Measurements from ENCODE around the gene DACT2.
"Not testable (repeated sequence)": the region's sequence is repeated elsewhere in the genome, so short reads cannot be mapped to it uniquely, and the experiment has no call there.

DACT2 gene

DNA sequence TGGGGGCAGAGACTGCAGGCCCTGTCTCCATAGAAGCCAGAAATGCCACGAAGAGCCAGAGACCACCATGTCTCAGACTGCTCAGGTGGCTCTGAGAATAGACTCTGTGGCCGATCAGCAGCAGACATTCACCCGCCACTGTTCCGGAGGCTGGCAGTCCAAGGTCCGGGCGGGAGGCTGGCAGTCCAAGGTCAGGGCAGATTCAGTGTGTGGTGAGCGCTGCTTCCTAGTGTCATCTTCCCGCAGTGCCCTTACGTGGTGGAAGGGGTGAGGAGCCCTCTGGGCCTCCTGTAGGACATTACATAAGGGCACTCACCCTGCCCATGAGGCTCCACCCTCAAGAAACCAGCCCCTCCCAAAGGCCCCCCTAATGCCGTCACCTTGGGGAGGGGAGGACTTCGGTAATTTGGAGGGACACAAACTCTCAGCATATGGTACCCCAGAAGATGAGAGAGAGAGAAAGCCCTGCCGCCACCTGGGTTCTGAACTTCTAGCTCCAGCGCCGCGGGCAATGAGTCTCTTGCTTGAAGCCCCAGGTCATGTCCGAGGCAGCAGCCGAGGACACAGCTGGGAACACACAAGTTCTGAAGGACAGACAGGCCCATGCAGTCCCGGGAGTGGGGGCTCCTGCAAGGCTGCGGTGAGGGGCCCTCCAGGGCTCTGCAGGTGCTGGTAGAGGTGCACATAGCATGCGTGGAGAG is 36.4 kb downstream of the DACT2 start:
- no peak for DNase-seq (ENCODE audit: low read depth in 2 of 2)

DNA sequence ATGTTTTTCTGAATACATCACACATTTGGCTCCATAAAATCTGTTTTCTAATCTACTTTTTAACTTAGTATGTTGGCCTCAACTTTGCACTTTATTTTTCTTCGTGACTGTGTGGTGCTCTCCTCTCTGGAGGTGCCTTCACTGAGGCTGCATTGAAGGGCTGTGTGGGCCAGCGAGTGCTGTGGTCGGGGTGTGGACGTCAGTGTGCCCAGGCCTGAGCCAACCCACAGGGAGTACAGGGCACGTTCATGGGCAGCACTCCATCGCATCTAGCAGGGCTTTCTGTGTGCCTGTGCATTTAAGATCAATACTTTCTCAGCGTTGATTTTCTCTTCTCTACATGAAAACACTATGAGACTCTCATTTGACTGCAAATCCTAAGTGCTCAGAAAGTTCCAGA is 37.8 kb downstream of the DACT2 start:
- no peak for DNase-seq (ENCODE audit: low read depth in 2 of 2)

DNA sequence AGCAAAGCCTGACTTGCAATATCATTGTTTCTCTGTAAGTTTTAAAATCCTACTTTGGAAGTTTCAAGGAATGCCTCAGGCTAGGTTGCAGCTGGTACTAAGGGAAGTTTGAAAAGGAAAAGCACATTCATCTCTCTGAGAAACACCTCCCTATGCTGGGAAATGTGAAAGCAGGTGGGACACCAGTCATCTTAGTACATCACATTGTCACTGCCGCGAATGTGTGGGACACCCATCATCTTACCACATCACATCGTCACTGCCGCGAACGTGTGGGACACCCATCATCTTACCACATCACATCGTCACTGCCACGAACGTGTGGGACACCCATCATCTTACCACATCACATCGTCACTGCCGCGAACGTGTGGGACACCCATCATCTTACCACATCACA is 38.3 kb downstream of the DACT2 start:
- DNase-seq (ENCODE audit: low read depth in 2 of 2): not testable (repeated sequence)

DNA sequence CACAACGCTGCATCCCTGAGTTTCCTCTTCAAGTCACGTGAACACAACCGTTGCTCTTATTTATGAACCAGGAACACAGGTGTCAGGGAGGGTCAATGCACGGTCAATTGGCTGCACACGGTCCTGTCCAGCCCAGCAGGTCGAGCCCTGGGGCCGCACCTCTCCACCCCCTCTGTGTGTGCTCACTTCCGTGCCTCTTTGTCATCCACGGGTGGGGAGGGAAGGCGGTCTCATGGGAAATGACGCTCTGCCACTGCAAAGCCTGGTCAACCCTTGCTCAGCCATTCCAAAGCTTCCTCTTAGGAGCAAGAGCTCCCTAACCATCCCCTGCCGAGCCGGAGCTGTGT is 38.7 kb downstream of the DACT2 start:
- DNase-seq (ENCODE audit: low read depth in 2 of 2): no peak

DNA sequence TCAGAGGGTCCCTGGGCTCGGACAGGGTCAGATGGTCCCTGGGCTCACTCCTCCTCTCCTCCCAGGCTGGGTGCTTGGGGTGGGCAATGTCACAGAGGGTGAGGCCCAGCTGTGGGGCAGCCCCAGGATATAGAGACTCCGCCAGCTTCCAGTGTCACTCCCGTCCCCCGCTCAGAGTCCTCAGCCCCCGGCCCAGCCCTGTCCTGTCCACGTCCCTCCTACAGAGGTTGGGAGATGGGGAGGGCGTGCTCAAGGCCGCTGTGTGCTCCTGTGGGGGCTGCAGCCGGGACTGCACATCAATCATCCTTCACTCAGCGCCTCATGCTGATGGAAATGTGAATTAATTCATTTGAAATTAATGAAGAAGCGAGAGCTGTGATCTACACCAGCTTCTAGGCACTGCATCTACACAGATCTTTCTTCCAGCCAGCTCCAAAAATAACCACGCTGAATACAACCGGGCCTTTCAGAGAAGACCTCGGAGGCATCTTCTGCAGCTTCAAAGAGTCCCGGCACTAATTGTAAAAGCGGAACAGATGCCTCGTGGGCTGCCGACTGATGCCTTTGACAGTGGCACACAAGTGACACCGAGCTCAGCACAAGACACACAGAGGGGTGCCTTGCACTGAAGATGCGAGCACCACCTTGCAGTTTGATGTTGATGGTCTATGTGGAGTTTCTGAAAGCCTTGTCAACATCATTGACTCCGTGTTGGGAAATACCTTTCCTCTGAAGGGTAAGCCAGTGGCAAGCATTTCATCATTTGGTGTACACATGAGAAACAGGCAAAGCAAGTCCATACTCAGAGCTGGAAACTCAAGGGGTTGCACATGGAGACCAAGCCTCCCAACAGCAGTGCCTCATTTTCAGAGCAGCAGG is 39.3 kb downstream of the DACT2 start:
- DNase-seq (ENCODE audit: low read depth in 2 of 2): no peak

DNA sequence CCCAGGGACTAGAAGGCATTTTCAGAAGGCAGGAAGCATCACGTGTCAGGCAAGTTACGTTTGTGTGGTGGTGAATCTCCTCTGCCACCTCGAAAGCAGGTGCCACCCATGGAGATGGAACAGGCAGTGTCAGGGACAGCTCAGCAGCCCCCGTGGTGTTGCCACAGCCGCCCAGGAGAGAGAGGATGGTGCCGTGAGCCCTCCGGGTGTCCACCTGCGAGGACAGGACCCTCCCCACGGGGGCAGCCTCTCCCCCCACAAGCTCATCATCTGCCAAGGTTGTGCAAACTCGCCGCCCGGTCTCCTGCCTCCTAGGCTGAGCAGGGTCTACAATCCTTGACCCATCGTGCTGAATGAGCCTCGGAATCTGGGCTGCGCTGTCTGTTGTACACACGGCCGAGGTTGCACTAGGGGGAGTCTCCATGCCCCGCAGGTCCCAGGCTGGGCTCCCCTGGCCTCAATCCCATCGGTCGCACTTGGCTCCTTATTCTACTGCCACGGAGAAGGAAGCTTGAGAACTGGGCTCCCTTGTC is 40.1 kb downstream of the DACT2 start:
- no peak for DNase-seq (ENCODE audit: low read depth in 2 of 2)

DNA sequence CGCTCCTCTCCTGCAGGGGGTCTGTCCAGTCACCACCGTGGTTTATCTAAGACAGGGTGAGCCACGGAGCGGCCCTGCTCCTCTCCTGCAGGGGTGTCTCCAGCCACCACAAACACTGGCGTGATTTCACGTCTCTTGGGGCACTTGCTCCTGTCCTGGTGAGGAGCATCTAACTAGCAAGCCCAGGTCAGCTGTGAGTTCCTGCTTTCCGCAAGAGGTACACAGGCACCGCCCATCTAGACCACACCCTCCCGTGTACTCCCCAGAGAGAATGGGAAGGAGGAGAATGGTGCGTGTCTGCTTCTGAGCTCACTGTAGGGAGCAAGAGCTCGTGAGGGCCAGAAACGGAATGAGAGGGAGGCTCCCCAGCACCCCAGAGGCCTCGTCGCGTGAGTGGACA is 40.7 kb downstream of the DACT2 start:
- DNase-seq (ENCODE audit: low read depth in 2 of 2): no peak

DNA sequence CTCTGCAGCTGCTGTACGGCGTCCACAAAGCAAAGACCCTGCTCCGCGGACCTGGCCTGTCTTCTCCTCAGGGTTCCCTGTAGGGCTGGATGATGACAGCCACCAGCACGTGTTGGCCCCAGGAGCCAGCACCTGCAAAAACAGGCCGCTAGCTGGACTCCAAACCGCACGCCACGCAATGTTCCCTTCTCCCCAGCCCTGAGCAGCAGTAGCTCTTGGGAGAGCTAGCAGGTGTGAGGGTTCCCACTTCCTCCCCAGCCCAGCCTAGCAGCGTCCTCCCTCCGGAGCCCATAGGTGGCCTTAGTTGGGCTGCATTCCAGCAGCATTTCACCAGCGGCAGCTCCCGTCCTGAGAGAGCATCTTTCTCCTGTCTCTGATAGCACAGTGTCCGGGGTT is 42.3 kb downstream of the DACT2 start:
- no peak for DNase-seq (ENCODE audit: low read depth in 2 of 2)

DNA sequence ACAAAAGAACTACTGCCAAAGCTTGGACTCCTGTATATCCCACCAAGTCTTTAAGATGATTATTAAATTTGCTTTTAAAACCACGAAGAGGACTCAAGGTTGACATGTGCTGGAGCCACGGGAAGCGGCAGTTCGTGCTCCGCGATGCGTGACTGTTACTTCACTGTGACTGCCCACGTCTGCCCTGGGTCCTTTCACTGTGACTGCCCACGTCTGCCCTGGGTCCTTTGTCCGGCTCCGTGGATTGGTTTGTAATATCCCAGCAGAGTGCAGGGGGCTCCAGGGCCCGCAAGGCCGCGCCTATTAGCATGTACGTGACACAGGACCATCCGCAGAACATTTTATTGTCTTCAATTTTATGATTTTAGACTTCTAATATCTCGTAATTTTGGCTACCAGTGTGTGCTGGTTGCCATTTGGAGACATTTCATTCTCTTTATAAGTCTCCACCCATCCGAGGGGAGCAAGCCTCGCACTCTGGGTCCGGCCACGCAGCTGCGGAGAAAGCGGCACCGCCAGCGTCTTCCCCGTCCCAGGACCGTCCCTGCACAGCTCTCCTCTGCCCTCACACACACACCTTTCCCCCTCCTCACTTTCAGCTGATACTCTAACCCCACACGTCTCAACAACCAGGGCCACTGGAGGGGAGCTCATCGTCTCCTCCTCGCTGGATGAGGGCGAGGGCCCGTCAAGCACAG is 42.9 kb downstream of the DACT2 start:
- DNase-seq (ENCODE audit: low read depth in 2 of 2): no peak

DNA sequence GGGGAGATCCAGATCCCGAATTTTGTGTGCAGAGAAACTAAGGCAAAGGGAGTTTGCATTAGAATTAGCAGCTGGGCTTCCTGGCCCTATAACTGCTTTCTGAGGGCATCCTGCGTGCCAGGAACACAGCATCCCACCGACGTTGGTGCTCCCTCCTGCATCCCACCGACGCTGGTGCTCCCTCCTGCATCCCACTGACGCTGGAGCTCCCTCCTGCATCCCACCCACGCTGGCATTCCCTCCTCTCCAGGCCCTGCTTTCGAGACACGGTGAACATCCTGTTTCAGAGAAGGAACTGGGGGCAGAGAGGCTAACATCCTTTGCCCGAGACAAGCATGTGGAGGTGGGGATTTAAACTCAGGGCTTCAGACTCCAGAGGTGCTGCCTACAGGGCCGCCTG is 44.4 kb downstream of the DACT2 start:
- no peak for DNase-seq (ENCODE audit: low read depth in 2 of 2)

DNA sequence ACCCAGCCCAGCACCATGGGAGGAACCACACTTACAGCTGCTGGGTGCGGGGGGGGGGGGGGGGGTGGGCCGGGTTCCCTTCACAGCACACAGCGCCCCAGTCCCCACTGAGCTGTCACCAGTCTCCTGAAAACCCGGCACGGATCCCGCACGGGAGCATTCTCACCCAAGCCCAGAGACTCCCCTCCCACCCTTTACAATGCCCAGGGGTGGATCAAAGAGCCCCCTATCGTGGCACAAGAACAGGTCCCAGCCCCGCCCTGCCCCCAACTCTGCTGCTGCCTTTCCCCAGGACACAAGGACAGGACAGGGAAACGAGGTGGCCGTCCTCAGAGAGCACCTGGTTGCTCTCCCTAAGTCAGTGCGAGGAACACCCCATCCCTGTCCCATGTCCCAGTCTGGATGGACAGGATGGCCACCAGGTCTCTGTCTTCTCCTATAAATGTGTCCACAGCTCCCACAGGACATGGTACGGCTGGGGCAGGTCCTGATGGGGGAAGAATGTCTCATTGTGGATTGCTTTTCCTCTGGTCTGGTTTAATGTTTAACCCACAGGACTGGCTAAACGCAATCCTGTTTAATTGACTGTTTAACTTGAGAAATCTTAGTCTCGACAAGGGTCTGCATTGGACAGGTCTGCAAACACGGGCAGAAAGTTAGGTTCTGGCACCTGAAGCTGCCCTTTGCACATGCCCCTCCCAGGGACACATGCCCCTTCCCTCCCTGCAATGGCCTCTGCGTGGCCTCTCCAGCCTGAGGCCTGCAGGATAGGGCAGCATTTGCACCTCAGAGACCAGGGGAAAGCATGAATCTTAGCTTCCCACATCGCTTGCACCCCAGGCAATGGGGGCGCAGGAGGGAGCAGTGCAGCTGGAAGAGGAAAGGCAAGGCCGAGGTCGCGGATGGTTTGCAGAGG is 45.3 kb downstream of the DACT2 start:
- DNase-seq (ENCODE audit: low read depth in 2 of 2): no peak

DNA sequence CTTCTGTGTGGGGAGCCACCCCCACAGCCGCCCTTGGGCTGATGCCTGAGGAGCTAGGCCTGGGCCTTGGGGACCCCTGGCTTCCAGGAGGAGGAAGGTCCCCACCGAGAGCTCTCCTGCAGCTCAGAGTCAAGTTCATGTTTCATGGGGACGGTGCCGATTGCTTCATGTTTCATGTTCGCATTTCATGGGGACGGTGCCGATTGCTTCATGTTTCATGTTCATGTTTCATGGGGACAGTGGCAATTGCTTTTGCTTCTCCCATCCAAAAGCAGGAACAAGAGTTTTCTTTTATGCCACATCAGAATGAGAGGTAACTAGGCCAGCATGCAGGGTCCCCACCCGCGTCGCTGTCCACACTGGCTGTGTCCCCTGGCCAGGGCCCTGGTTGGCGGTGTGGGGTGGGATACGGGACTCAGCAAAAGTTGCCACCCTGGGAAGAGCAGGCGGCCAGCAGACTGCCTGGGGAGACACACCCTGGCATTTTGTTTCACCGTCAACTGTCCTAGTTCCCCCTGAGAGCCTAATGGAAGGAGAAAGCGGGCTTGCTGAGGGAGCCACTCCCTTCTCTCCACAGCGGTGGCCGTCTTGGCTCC is 46.0 kb downstream of the DACT2 start:
- no peak for DNase-seq (ENCODE audit: low read depth in 2 of 2)

DNA sequence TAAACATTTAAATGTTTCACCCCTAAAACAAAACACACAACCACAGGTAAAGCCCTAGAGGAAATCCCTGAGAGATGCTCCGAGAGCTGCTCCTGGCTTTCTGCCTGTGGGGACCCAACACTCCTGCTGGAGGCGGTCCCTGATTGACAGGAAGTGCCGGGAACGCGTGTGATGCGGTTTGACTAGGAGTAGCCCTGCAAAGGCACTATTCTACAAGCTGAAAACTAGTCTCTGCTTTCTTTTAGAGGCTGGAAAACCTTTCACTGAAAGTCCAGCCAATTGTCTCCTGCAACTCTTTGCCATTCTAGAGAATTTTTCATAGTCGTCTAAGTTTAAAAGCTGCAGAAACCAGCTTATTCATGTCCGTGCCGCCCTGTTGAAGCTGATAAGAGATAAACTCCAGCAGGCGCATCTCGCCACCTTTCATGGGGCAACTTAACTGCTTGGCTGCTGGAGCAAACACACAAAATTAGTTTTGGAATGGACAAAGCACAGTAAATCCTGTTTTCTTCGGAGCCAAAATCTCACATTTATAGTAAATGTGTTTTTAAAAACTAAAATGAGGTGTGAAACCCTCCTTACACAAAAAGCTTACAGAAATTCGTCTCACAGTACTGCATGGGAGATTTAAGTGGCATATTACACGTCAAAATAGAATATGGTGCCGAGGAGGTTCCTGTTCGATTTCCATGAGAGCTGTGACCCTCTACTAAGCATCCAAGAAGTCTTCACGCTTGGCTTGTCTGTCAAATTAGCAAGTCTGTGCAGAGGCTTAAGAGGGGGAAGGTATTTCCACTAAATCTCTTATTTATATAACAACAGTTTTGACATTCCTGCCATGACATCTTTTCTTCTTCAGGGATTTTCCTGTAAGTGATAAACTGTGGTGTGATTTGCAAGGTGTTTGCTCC is 46.9 kb downstream of the DACT2 start:
- no peak for DNase-seq (ENCODE audit: low read depth in 2 of 2)

DNA sequence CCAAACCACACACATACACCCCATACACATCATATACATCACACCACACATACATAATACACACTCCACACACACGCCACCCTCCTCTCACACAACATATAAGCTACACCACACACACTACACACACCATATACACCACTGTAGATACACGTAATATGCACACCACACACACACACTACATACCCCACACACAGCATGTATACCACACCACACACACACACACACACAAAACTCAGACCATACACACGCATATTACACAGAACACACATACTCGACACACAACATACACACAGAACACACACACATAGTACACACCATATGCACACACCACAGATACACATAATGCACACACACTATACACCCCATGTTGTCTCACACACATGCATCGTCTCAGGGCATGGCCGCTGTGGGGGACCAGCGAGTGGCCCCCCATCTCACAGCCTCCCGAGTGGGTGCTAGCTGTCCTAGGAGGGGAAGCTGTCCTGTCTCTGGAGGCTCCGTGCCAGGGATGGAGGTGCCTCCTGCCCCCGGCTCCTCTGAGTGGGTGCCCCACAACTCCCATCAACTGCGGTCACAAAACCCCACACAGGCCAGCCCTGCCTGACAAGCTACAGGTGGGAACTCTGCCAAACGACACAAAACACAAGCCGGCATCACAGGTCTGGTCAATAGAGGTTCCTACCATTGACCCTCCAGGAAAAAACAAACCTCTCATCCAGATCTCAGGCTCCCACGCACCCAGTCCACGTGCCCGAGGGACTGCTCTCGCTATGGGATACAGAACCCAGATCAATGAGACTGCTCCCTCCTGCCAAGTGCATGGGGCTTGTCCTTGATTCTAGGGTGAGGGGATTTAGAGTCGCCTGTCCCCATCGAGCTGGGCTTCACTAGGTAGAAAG is 49.1 kb downstream of the DACT2 start:
- DNase-seq (ENCODE audit: low read depth in 2 of 2): no peak

DNA sequence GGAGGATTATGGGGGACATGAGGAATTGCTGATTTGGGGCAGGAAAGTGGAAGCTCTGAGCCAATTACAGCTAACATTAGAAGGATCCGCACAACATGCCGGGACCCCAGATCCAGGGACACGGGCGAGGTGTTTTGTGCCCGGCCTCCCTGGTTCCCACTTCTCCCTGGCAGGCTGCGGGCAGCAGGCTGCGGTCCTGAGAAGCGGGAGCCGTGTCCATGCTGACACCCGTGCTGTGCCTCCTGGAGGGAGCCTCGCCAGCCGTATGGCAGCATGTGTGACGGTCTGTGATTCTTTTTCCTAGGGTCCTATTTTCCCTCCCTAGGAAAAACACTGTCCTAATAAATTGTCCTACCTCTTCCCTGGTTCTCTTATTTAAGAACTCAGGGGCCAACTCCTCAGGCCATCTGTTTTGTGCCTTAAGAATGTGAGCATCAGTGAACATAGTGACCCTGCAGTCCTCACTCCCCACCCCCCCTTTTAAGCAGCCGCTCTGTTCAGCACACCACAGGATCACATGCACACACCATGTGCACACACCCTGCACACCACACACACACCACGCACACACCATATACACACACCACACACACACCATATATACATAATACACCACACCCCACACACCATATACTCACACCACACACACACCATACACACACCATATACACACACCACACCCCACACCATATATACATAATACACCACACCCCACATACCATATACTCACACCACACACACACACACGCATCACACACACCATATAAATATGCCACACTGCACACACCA is 49.9 kb downstream of the DACT2 start:
- no peak for DNase-seq (ENCODE audit: low read depth in 2 of 2)

DNA sequence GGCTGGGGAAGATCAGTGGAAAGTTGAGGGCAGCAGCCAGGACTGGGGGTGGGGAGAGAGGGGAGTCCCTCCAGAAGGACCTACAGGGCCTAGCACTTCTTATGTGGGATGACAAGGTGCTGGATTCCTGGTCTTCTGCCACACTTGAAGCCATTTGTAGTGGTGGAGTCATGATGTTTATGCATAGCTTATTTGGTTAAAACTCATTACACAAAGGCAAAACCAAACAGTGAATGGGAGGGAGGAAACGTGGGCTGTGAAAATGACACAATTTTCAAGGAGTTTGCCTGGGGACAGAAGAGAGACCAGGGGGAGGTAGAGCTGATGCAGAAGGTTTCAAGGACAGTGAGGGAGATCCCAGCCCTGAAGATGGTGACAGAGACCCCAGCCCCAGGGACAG is 50.8 kb downstream of the DACT2 start:
- DNase-seq (ENCODE audit: low read depth in 2 of 2): no peak

DNA sequence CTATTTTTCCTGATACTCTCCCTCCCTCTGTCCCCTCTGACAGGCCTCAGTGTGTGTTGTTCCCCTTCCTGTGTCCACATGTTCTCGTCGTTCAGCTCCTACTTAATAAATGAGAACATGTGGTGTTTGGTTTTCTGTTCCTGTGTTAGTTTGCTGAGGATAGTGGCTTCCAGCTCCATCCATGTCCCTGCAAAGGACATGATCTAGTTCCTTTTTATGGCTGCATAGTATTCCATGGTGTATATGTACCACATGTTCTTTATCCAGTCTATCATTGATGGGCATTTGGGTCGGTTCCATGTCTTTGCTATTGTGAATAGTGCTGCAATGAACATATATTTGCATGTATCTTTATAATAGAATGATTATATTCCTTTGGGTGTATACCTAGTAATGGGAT is 51.8 kb downstream of the DACT2 start:
- DNase-seq (ENCODE audit: low read depth in 2 of 2): not testable (repeated sequence)
